DND-41 (cell line): ENCODE data around the gene PAM.

ENCODE experiments used
- CTCF ChIP-seq: IDR thresholded peaks from 2 replicates; pipeline ENCODE4 v1.5.1; 2012; ENCODE audit warnings: borderline replicate concordance, low read length, moderate library complexity, mild to moderate bottlenecking; ENCODE audit not compliant: poor library complexity, severe bottlenecking; ENCODE audit errors: extremely low read depth
- EZH2 ChIP-seq: IDR thresholded peaks from 3 replicates; pipeline ENCODE4 v1.6.1; 2012; ENCODE audit warnings: borderline replicate concordance, low read depth, mild to moderate bottlenecking, moderate library complexity, low read length, inconsistent platforms; ENCODE audit not compliant: severe bottlenecking

- TF ChIP-seq CTCF (no peak), EZH2 (no peak)
These were observed 11.4 kb downstream of the PAM start for GRCh38 chr5:102766295-102767090.
